Esophagus squamous epithelium (tissue), 4 donors: ENCODE data around the gene NEMP2.

Source experiments
- POLR2A ChIP-seq, 4 donors: fragments of 450-650 bp; IDR thresholded peaks; one replicate each; pipeline ENCODE4 v1.6.1; 2017; ENCODE audit warnings: antibody characterized with exemption in 4 of 4, mild to moderate bottlenecking in 4 of 4, moderate library complexity in 3 of 4
- TF ChIP-seq, protein P1 (sequence below), 6 experiments: fragments of 450-650 bp in 4 of 6; fragments of 200-600 bp in 2 of 6; sonication (generic) in 2 of 6; IDR thresholded peaks; one replicate each; pipeline ENCODE4 v1.5.1; 2016 to 2019; ENCODE audit warnings: antibody characterized with exemption in 6 of 6, mild to moderate bottlenecking in 4 of 6, moderate library complexity in 4 of 6

DNA sequence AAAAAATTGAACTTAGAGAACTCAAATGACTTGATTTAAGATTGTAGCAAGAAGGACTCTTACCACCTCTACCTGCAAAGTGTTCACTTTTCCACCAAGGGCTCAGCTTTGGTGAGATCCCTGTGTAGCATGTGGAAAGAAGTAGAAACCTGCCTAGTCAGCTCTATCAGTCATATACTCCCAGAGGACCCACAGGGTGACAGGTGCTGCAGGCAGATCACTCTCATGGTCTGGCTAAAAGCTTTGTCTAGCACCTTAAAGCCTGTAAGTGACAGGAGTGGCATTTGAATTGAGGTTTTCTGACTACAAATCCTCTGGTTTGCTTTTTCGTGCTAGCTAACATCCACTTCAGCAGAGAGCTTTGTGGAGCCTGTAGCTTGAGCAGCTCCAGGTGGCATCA lies 18.7 kb upstream of the NEMP2 start:
- no peak for TF ChIP-seq POLR2A (IDR thresholded peaks at IDR 0.05)
- TF ChIP-seq, protein P1, sequence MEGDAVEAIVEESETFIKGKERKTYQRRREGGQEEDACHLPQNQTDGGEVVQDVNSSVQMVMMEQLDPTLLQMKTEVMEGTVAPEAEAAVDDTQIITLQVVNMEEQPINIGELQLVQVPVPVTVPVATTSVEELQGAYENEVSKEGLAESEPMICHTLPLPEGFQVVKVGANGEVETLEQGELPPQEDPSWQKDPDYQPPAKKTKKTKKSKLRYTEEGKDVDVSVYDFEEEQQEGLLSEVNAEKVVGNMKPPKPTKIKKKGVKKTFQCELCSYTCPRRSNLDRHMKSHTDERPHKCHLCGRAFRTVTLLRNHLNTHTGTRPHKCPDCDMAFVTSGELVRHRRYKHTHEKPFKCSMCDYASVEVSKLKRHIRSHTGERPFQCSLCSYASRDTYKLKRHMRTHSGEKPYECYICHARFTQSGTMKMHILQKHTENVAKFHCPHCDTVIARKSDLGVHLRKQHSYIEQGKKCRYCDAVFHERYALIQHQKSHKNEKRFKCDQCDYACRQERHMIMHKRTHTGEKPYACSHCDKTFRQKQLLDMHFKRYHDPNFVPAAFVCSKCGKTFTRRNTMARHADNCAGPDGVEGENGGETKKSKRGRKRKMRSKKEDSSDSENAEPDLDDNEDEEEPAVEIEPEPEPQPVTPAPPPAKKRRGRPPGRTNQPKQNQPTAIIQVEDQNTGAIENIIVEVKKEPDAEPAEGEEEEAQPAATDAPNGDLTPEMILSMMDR (IDR thresholded peaks at IDR 0.05), result no peak
